Adrenal gland (tissue), 12 donors: Measurements from ENCODE around the gene EHD4. TPM values are rescaled to one million over a fixed set of nuclear protein-coding genes. Genes with fewer than 3 reads are reported as not detected.

Experiments
- DNase-seq, 7 donors: peaks; one replicate each; pipeline ENCODE4 v3.0.0-alpha.2; 2019 to 2020
- H3K27ac ChIP-seq, 5 donors: fragments of 200-600 bp; sonication (generic) in 4 of 5; 1 replicate in 3 of 5; 2 replicates in 2 of 5; pipeline versions ENCODE4 v1.5.1 to v1.8.0; 2016 to 2020; ENCODE audit warnings: mild to moderate bottlenecking in 1 of 5
- H3K27me3 ChIP-seq: fragments of 200-600 bp; 2 replicates; pipeline ENCODE4 v1.8.0; 2021
- H3K36me3 ChIP-seq, 2 donors: fragments of 200-600 bp; replicated peaks in 1 of 2; 1 replicate in 1 of 2; 2 replicates in 1 of 2; pipeline versions ENCODE4 v1.5.1 to v1.8.0; 2018 to 2022
- H3K4me1 ChIP-seq, 2 donors: fragments of 200-600 bp; replicated peaks in 1 of 2; 1 replicate in 1 of 2; 2 replicates in 1 of 2; pipeline versions ENCODE4 v1.5.1 to v1.8.0; 2018 to 2021
- H3K4me3 ChIP-seq, 4 donors: fragments of 200-600 bp; sonication (generic) in 3 of 4; one replicate each; pipeline ENCODE4 v1.5.1; 2016 to 2018
- H3K9me3 ChIP-seq, 3 donors: fragments of 200-600 bp; sonication (generic) in 1 of 3; replicated peaks in 1 of 3; 1 replicate in 2 of 3; 2 replicates in 1 of 3; pipeline versions ENCODE4 v1.5.1 to v1.8.0; 2016 to 2021
- POLR2A ChIP-seq, 2 donors: fragments of 450-650 bp; IDR thresholded peaks; one replicate each; pipeline ENCODE4 v1.6.1; 2017; ENCODE audit warnings: antibody characterized with exemption in 2 of 2, mild to moderate bottlenecking in 2 of 2, moderate library complexity in 1 of 2
- WGBS, 4 donors: extraction: QIAGEN DNeasy Blood & Tissue Kit in 2 of 4; methylation state at CpG; one replicate each; pipeline versions ENCODE4 v1.1.5 to v1.1.7; 2013 to 2017; 5-methylcytosine and 5-hydroxymethylcytosine counted together
- intact Hi-C, 2 donors: fragments of 100-400 bp; cut with DNase I; formaldehyde crosslinking; loops; one replicate each; pipeline versions ENCODE4 v1.14.1 to v1.15.0; 2022 to 2023
- polyA plus RNA-seq, 3 donors: library from polyadenylated mRNA; stranded (reverse); fragments of 200-250 nt in 2 of 3; fragments of 350-450 nt in 1 of 3; fragmentation: Illumina TruSeq in 1 of 3; extraction: RNeasy Lipid Tissue Mini Kit (QIAGEN cat#74804) in 1 of 3; gene quantifications; one replicate each; pipeline ENCODE4 v1.2.3, GENCODE V29; 2013 to 2014
- total RNA-seq, 9 donors: library from RNA; depleted of rRNA in 4 of 9; stranded (reverse); fragments of >200 nt in 4 of 9; fragments of 120-200 nt in 1 of 9; fragmentation: NEBNext Ultra II Directional in 1 of 9; extraction: Animal tissue kit (Norgen Biotek cat#: 25700) in 1 of 9; gene quantifications; one replicate each; pipeline versions ENCODE4 v1.1.0 to v1.2.4, GENCODE V29; 2013 to 2023
- TF ChIP-seq, protein P1 (sequence below), 6 experiments: fragments of 450-650 bp in 4 of 6; fragments of 200-600 bp in 2 of 6; sonication (generic) in 1 of 6; IDR thresholded peaks; 1 replicate in 5 of 6; 2 replicates in 1 of 6; pipeline versions ENCODE4 v1.5.1 to v1.8.0; 2016 to 2021; ENCODE audit warnings: antibody characterized with exemption in 6 of 6, mild to moderate bottlenecking in 2 of 6, moderate library complexity in 1 of 6
- donor health status: healthy with polysubstance abuse.
- donor health status: Bipolar disorder and iron deficiency.
- donor health status: DM: yes; HTN: yes; CAD: no.
- donor health status: DM: no; HTN: no; CAD: no.
- donor health status: DM: no; HTN: no; CAD: no.
- donor health status: DM: yes; HTN: yes; CAD: no.

EHD4 gene
- total and polyA plus RNA-seq, 12 donors, result 2.0 to 17.0 (median 11.5) TPM

- Histone ChIP-seq H3K4me3 (no peak overlapping the region), H3K36me3 (no peaks in the 10 kb centered on the region), H3K27me3 (no peaks in the 10 kb centered on the region), H3K27ac (no peak overlapping the region), H3K9me3 (no peaks in the 10 kb centered on the region), H3K4me1 (peaks cover 4 to 8% of the 10 kb centered on the region in 2 donors)
- DNase-seq, result no peak
- intact Hi-C loops, result no loop called here
- 90 to 96% (median 96%) methylated on average over 2 to 9 of the region's 9 CpGs for WGBS, 4 donors
- TF ChIP-seq POLR2A (IDR thresholded peaks at IDR 0.05), result no peak
- TF ChIP-seq, protein P1, sequence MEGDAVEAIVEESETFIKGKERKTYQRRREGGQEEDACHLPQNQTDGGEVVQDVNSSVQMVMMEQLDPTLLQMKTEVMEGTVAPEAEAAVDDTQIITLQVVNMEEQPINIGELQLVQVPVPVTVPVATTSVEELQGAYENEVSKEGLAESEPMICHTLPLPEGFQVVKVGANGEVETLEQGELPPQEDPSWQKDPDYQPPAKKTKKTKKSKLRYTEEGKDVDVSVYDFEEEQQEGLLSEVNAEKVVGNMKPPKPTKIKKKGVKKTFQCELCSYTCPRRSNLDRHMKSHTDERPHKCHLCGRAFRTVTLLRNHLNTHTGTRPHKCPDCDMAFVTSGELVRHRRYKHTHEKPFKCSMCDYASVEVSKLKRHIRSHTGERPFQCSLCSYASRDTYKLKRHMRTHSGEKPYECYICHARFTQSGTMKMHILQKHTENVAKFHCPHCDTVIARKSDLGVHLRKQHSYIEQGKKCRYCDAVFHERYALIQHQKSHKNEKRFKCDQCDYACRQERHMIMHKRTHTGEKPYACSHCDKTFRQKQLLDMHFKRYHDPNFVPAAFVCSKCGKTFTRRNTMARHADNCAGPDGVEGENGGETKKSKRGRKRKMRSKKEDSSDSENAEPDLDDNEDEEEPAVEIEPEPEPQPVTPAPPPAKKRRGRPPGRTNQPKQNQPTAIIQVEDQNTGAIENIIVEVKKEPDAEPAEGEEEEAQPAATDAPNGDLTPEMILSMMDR (IDR thresholded peaks at IDR 0.05), result no peak
These were observed 100.1 kb downstream of the EHD4 start for GRCh38 chr15:41872166-41872747.

DNA sequence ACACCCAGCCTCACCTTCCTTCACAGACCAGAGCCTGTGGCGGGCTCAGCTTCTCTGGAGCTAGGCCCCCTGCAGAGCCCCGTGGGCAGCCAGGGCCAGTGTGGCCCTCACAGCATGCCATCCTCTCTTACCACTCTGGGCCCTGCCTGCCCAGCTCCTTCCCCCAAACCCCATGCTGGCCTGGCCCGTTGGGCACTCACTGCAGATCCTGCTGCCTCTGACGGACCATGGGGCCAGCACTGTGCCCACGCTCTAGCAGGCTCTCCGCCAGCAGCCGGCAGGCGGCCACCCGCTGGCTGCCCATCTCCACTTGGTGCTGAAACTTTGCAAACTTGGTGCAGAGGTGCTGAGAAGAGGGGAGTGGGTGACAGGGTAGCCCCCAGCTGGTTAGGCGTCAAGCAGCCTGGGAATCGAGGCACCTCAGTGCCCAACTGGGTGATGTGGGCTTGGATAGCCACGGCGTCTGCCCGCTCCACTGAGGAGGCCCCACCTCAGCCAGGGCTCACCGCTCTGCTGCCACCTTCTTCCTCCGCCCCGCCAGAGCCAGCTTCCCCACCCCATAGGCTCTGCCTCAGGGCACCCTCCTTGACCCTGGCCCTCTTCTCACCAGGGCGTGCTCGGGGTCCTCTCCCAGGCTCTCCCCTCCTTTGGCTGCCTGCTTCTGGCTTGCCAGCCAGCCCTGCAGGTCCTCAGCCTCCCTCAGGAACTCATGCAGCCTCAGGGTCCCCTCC, 101.0 kb downstream of the EHD4 start:
- no peak for TF ChIP-seq POLR2A (IDR thresholded peaks at IDR 0.05)
- TF ChIP-seq, protein P1 (IDR thresholded peaks at IDR 0.05), result no peak

DNA sequence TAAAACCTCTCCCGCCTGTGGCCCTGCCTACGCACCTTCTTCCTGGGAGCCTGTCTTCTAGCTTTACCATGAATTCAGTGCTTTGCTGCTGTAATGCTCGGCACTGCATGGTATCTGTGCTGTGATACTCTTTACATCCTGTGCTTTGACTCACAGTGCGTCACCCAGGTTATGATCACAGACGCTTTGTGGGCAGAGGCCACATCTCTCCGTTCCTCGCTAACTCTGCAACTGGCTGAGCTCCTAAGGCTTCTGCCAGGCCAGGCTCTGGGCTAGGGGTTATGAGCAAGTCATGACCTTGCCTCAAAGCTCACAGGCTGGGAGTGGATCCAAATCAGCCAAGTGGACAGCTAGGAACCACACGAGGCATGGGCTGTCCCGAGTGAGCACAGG, 101.7 kb downstream of the EHD4 start:
- no peak for TF ChIP-seq POLR2A (IDR thresholded peaks at IDR 0.05)
- intact Hi-C loops, result no loop called here
- no peaks in the 10 kb centered on the region for H3K27me3 ChIP-seq

More for the DNA sequence above, 101.0 kb downstream of the EHD4 start:
- intact Hi-C loops, result no loop called here
- Histone ChIP-seq H3K9me3 (no peaks in the 10 kb centered on the region), H3K27me3 (no peaks in the 10 kb centered on the region), H3K4me3 (no peak overlapping the region), H3K4me1 (peaks cover 4 to 8% of the 10 kb centered on the region in 2 donors), H3K36me3 (no peaks in the 10 kb centered on the region), H3K27ac (peak overlapping the region in 2 of 5 donors; percentile 44 to 65)
- WGBS, 4 donors, result 92 to 97% (median 94%) methylated on average over 7 to 19 of the region's 19 CpGs
- DNase-seq, result no peak

DNA sequence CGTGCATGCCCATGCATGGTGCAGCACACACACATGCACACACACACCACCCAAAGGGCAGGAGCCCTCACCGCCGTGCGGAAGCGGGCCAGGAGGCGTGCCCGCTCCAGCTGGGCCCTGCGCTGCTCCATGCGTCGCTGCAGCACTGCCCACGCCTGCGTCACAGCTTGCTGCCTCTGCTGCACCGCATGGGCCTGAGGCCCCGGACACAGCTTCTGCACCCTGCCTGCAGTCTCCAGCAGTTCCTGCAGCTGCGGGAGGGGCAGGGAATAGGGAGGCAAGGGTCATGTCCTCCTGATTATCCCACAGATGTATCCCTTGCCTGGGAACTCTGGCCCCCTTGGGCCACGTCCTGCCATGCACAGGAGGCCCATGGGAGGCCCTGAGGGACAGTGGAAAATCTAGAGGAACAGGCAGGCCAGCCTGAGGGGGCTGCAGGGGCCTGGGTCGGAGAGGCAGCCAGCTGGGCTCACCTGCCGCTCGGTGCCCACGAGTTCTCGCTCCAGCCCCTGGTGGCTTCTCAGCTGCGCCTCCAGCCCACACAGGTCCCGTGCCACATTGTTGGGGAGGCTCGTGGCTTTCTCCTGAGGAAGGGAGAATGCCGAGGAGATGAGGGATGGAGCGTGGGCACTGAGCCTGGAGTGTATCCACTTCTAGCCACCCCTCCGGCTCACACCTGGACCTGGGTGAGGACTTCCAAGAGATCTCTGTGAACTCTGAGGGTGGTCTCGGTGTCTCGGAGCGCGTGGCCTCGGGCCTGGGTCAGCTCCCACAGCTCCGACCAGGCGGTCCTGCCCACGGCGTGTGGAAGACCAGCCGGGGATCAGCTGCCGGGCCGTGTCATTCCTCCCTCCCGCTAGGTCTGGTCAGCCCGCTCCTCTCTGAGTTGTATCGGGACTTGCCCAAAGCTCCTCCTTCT, 102.3 kb downstream of the EHD4 start:
- H3K36me3 ChIP-seq, result no peaks in the 10 kb centered on the region
- H3K27me3 ChIP-seq, result no peaks in the 10 kb centered on the region
- H3K27ac ChIP-seq, result peak overlapping the region in 2 of 5 donors; percentile 44 to 65
- no peak overlapping the region for H3K4me3 ChIP-seq
- peaks cover 4 to 8% of the 10 kb centered on the region in 2 donors for H3K4me1 ChIP-seq
- 84 to 91% (median 88%) methylated on average over 10 to 42 of the region's 42 CpGs for WGBS, 4 donors
- intact Hi-C loops, result no loop called here
- TF ChIP-seq, protein P1 (IDR thresholded peaks at IDR 0.05), result no peak
- TF ChIP-seq POLR2A (IDR thresholded peaks at IDR 0.05), result no peak
- no peak for DNase-seq
- H3K9me3 ChIP-seq, result no peaks in the 10 kb centered on the region

More for the DNA sequence above, 101.7 kb downstream of the EHD4 start:
- peaks cover 4 to 8% of the 10 kb centered on the region in 2 donors for H3K4me1 ChIP-seq
- H3K4me3 ChIP-seq, result no peak overlapping the region
- peak; percentile 75 to 95 (median 88) for DNase-seq
- H3K9me3 ChIP-seq, result no peaks in the 10 kb centered on the region
- WGBS, 4 donors, result 35 to 65% (median 47%) methylated on average over 6 to 9 of the region's 9 CpGs
- no peaks in the 10 kb centered on the region for H3K36me3 ChIP-seq
- peak overlapping the region in 2 of 5 donors; percentile 44 to 65 for H3K27ac ChIP-seq
